WTC11 (cell line): Measurements from ENCODE around the gene RPS16. TPM values are rescaled to one million over a fixed set of nuclear protein-coding genes. Genes with fewer than 3 reads are reported as not detected.

Source experiments
- ATF6 ChIP-seq: sonication (generic); formaldehyde crosslinking; IDR thresholded peaks from 2 replicates; pipeline ENCODE4 v1.8.1; 2023; ENCODE audit warnings: mild to moderate bottlenecking, missing genetic modification reagents
- FOXK1 ChIP-seq: sonication (generic); formaldehyde crosslinking; IDR thresholded peaks from 2 replicates; pipeline ENCODE4 v1.8.0; 2022; ENCODE audit warnings: mild to moderate bottlenecking, moderate library complexity, missing genetic modification reagents
- GRHL2 ChIP-seq: fragments of 250-450 bp; sonication (Bioruptor Pico); IDR thresholded peaks from 2 replicates; pipeline ENCODE4 v1.8.0; 2022; ENCODE audit warnings: mild to moderate bottlenecking, moderate library complexity; ENCODE audit not compliant: insufficient replicate concordance, severe bottlenecking
- MAX ChIP-seq: sonication (generic); formaldehyde crosslinking; IDR thresholded peaks from 2 replicates; pipeline ENCODE4 v1.8.0; 2022; ENCODE audit warnings: mild to moderate bottlenecking, missing genetic modification reagents
- PREB ChIP-seq: sonication (generic); formaldehyde crosslinking; IDR thresholded peaks from 2 replicates; pipeline ENCODE4 v1.8.1; 2022; ENCODE audit warnings: mild to moderate bottlenecking, missing genetic modification reagents, moderate library complexity, borderline replicate concordance
- PRRX2 ChIP-seq: fragments of 250-450 bp; sonication (Bioruptor Pico); IDR thresholded peaks from 2 replicates; pipeline ENCODE4 v1.8.0; 2021; ENCODE audit warnings: mild to moderate bottlenecking
- SP1 ChIP-seq: sonication (generic); formaldehyde crosslinking; conservative IDR thresholded peaks from 2 replicates; pipeline ENCODE4 v1.8.1; 2022; ENCODE audit warnings: missing genetic modification reagents
- STAT6 ChIP-seq: sonication (generic); formaldehyde crosslinking; conservative IDR thresholded peaks from 2 replicates; pipeline ENCODE4 v1.8.1; 2023; ENCODE audit warnings: mild to moderate bottlenecking, low read depth, missing genetic modification reagents, moderate library complexity
- USF2 ChIP-seq: sonication (generic); formaldehyde crosslinking; IDR thresholded peaks from 2 replicates; pipeline ENCODE4 v1.8.1; 2023; ENCODE audit warnings: mild to moderate bottlenecking, missing genetic modification reagents, moderate library complexity
- ZMAT4 ChIP-seq: fragments of 250-450 bp; sonication (Bioruptor Pico); IDR thresholded peaks from 2 replicates; pipeline ENCODE4 v1.9.0; 2021; ENCODE audit warnings: mild to moderate bottlenecking
- ZNF219 ChIP-seq: sonication (generic); formaldehyde crosslinking; IDR thresholded peaks from 2 replicates; pipeline ENCODE4 v1.8.0; 2023; ENCODE audit warnings: missing genetic modification reagents, mild to moderate bottlenecking, borderline replicate concordance
- ZNF232 ChIP-seq: sonication (generic); formaldehyde crosslinking; IDR thresholded peaks from 2 replicates; pipeline ENCODE4 v1.8.0; 2022; ENCODE audit warnings: mild to moderate bottlenecking, missing genetic modification reagents
- ZNF396 ChIP-seq: fragments of 250-450 bp; sonication (Bioruptor Pico); IDR thresholded peaks from 2 replicates; pipeline ENCODE4 v1.8.0; 2021; ENCODE audit warnings: mild to moderate bottlenecking, moderate library complexity, borderline replicate concordance
- ZNF425 ChIP-seq: fragments of 250-450 bp; sonication (Bioruptor Pico); conservative IDR thresholded peaks from 2 replicates; pipeline ENCODE4 v1.9.0; 2021; ENCODE audit warnings: mild to moderate bottlenecking
- ZNF532 ChIP-seq: fragments of 250-450 bp; sonication (Bioruptor Pico); IDR thresholded peaks from 2 replicates; pipeline ENCODE4 v1.9.0; 2021; ENCODE audit warnings: mild to moderate bottlenecking, borderline replicate concordance
- total RNA-seq: library from RNA; stranded (reverse); gene quantifications from 3 replicates; pipeline ENCODE4 v1.2.3, GENCODE V29; 2021

The RPS16 gene
- total RNA-seq, 1 experiment from 2014 or later = 2,962 TPM

GRCh38 chr19:39402346-39403300 lies 33.1 kb downstream of the RPS16 start (continued):
- peak; percentile 72; the same call in 1 of the 2 replicates for TF ChIP-seq MAX (CRISPR knock-in tag)
- peak; percentile 80; the same call in 1 of the 2 replicates for TF ChIP-seq FOXK1 (CRISPR knock-in tag)
- no peak for TF ChIP-seq ZNF396
- no peak for TF ChIP-seq ZNF219 (CRISPR knock-in tag)
- TF ChIP-seq STAT6 = no peak
- no peak for TF ChIP-seq PRRX2 (CRISPR knock-in tag)
- no peak for TF ChIP-seq ZNF532 (CRISPR knock-in tag)
- TF ChIP-seq USF2 (CRISPR knock-in tag) = peak; percentile 28; the same call in 1 of the 2 replicates
- no peak for TF ChIP-seq PREB (CRISPR knock-in tag)
- TF ChIP-seq ZNF232 (CRISPR knock-in tag) = no peak; the same call in 1 of the 2 replicates
- no peak for TF ChIP-seq GRHL2 (CRISPR knock-in tag)
- TF ChIP-seq SP1 (CRISPR knock-in tag) = peak; percentile 75
- TF ChIP-seq ZMAT4 (CRISPR knock-in tag) = no peak
- TF ChIP-seq ZNF425 (CRISPR knock-in tag) = no peak
- no peak for TF ChIP-seq ATF6 (CRISPR knock-in tag)
